Measurements from ENCODE around the gene IST1.
"Not testable (repeated sequence)": the region's sequence is repeated elsewhere in the genome, so short reads cannot be mapped to it uniquely, and the experiment has no call there.

The IST1 gene

GRCh38 chr16:71882505-71883167, 12.7 kb upstream of the IST1 start:
- DNase-seq (ENCODE audit: low read depth), result peak; percentile 45

- DNase-seq (ENCODE audit: low read depth), result peak; percentile 45
Observed at GRCh38 chr16:71883168-71883848, 12.0 kb upstream of the IST1 start.

GRCh38 chr16:71883849-71884638, 11.3 kb upstream of the IST1 start, which contains the start of gene ZNF821:
Gene ZNF821, minus strand, starts transcription at chr16:71884182. Its CDS starts 4,236 bp downstream, at chr16:71879946.
- DNase-seq (ENCODE audit: low read depth), result peak; percentile 70

- DNase-seq (ENCODE audit: low read depth), result no peak
Observed at GRCh38 chr16:71885261-71885650, 10.1 kb upstream of the IST1 start.

- DNase-seq (ENCODE audit: low read depth), result no peak
Observed at GRCh38 chr16:71889147-71889546, 6.2 kb upstream of the IST1 start.

GRCh38 chr16:71893888-71894228, 1.5 kb upstream of the IST1 start:
- DNase-seq (ENCODE audit: low read depth), result no peak

GRCh38 chr16:71894229-71894920, 956 bp upstream of the IST1 start:
- DNase-seq (ENCODE audit: low read depth), result peak; percentile 8

- DNase-seq (ENCODE audit: low read depth), result no peak
Observed at GRCh38 chr16:71895679-71896365, 491 bp downstream of the IST1 start.

GRCh38 chr16:71896764-71897368, 1.5 kb downstream of the IST1 start:
- no peak for DNase-seq (ENCODE audit: low read depth)

- DNase-seq (ENCODE audit: low read depth), result no peak
Observed at GRCh38 chr16:71899171-71899570, 3.8 kb downstream of the IST1 start.

- DNase-seq (ENCODE audit: low read depth), result no peak
Observed at GRCh38 chr16:71902656-71903365, 7.5 kb downstream of the IST1 start.

GRCh38 chr16:71903608-71904007, 8.3 kb downstream of the IST1 start:
- no peak for DNase-seq (ENCODE audit: low read depth)

- DNase-seq (ENCODE audit: low read depth), result no peak
Observed at GRCh38 chr16:71904239-71904638, 8.9 kb downstream of the IST1 start.

GRCh38 chr16:71905765-71906164, 10.4 kb downstream of the IST1 start:
- DNase-seq (ENCODE audit: low read depth), result not testable (repeated sequence)

- DNase-seq (ENCODE audit: low read depth), result no peak
Observed at GRCh38 chr16:71911121-71911520, 15.8 kb downstream of the IST1 start.

GRCh38 chr16:71912534-71913275, 17.4 kb downstream of the IST1 start:
- DNase-seq (ENCODE audit: low read depth), result no peak

- DNase-seq (ENCODE audit: low read depth), result no peak
Observed at GRCh38 chr16:71914802-71915201, 19.5 kb downstream of the IST1 start.

- no peak for DNase-seq (ENCODE audit: low read depth)
Observed at GRCh38 chr16:71915350-71915749, 20.0 kb downstream of the IST1 start.

GRCh38 chr16:71916397-71916920, 21.1 kb downstream of the IST1 start:
- DNase-seq (ENCODE audit: low read depth), result no peak

GRCh38 chr16:71917900-71918299, 22.6 kb downstream of the IST1 start:
- no peak for DNase-seq (ENCODE audit: low read depth)
